Effector memory CD4-positive, alpha-beta T cell (primary cell): ENCODE data around the gene AMFR.
A peak's percentile ranks its signal among the peaks of the same experiment; 100 is the strongest.

Experiments used
- DNase-seq, 3 donors: peaks; one replicate each; pipeline ENCODE4 v3.0.0-alpha.2; 2020
- H3K27ac ChIP-seq: 2 replicates; pipeline ENCODE4 v1.7.0; 2013; ENCODE audit warnings: mild to moderate bottlenecking, low read length, moderate library complexity; ENCODE audit not compliant: insufficient read depth, poor library complexity, severe bottlenecking
- H3K27me3 ChIP-seq: replicated peaks from 2 replicates; pipeline ENCODE4 v1.7.0; 2013; ENCODE audit warnings: mild to moderate bottlenecking, low read length; ENCODE audit not compliant: insufficient read depth, control insufficient read depth, poor library complexity, severe bottlenecking
- H3K36me3 ChIP-seq: 2 replicates; pipeline ENCODE4 v1.7.0; 2013; ENCODE audit warnings: mild to moderate bottlenecking, low read length, moderate library complexity; ENCODE audit not compliant: control insufficient read depth, insufficient read depth
- H3K4me1 ChIP-seq: 2 replicates; pipeline ENCODE4 v1.7.0; 2013; ENCODE audit warnings: low read length, mild to moderate bottlenecking; ENCODE audit not compliant: control insufficient read depth, insufficient read depth, poor library complexity, severe bottlenecking
- H3K4me3 ChIP-seq: 2 replicates; pipeline ENCODE4 v1.7.0; 2013; ENCODE audit warnings: low read length, low read depth, mild to moderate bottlenecking; ENCODE audit not compliant: insufficient read depth, poor library complexity, severe bottlenecking
- H3K9me3 ChIP-seq: 2 replicates; pipeline ENCODE4 v1.7.0; 2013; ENCODE audit warnings: mild to moderate bottlenecking, low read length, moderate library complexity; ENCODE audit not compliant: control insufficient read depth

Gene AMFR

GRCh38 chr16:56357241-56357764 is 68.0 kb downstream of the AMFR start:
- H3K4me1 ChIP-seq, result no peaks in the 10 kb centered on the region
- H3K9me3 ChIP-seq, result no peaks in the 10 kb centered on the region
- peak overlapping the region; percentile 61 for H3K4me3 ChIP-seq
- no peaks in the 10 kb centered on the region for H3K27me3 ChIP-seq
- H3K27ac ChIP-seq, result no peak overlapping the region
- H3K36me3 ChIP-seq, result peaks cover 4% of the 10 kb centered on the region
- no peak for DNase-seq

- Histone ChIP-seq H3K27me3 (no peaks in the 10 kb centered on the region), H3K27ac (peak overlapping the region; percentile 31), H3K4me3 (peak overlapping the region; percentile 61), H3K9me3 (no peaks in the 10 kb centered on the region), H3K4me1 (no peaks in the 10 kb centered on the region), H3K36me3 (no peaks in the 10 kb centered on the region)
- DNase-seq, result peak; percentile 14 to 22 (median 19)
These were observed 68.8 kb downstream of the AMFR start for GRCh38 chr16:56356276-56357240.

- Histone ChIP-seq H3K4me1 (no peaks in the 10 kb centered on the region), H3K27me3 (no peaks in the 10 kb centered on the region), H3K36me3 (no peaks in the 10 kb centered on the region), H3K9me3 (no peaks in the 10 kb centered on the region), H3K27ac (no peak overlapping the region), H3K4me3 (no peak overlapping the region)
- DNase-seq, result no peak
These were observed 69.5 kb downstream of the AMFR start for GRCh38 chr16:56355786-56356275.

GRCh38 chr16:56355221-56355620 is 70.1 kb downstream of the AMFR start:
- Histone ChIP-seq H3K9me3 (no peaks in the 10 kb centered on the region), H3K27me3 (no peaks in the 10 kb centered on the region), H3K4me3 (no peak overlapping the region), H3K4me1 (no peaks in the 10 kb centered on the region), H3K27ac (no peak overlapping the region), H3K36me3 (no peaks in the 10 kb centered on the region)
- no peak for DNase-seq

- no peaks in the 10 kb centered on the region for H3K4me1 ChIP-seq
- H3K27me3 ChIP-seq, result no peaks in the 10 kb centered on the region
- H3K4me3 ChIP-seq, result no peak overlapping the region
- H3K27ac ChIP-seq, result no peak overlapping the region
- H3K36me3 ChIP-seq, result no peaks in the 10 kb centered on the region
- DNase-seq, result no peak
- no peaks in the 10 kb centered on the region for H3K9me3 ChIP-seq
These were observed 70.6 kb downstream of the AMFR start for GRCh38 chr16:56354746-56355145.

- Histone ChIP-seq H3K27ac (no peak overlapping the region), H3K4me3 (no peak overlapping the region), H3K27me3 (no peaks in the 10 kb centered on the region), H3K4me1 (no peaks in the 10 kb centered on the region), H3K9me3 (no peaks in the 10 kb centered on the region), H3K36me3 (no peaks in the 10 kb centered on the region)
- DNase-seq, result no peak
These were observed 71.3 kb downstream of the AMFR start for GRCh38 chr16:56354016-56354415.

GRCh38 chr16:56353054-56353921 is 72.1 kb downstream of the AMFR start:
- no peak overlapping the region for H3K4me3 ChIP-seq
- no peaks in the 10 kb centered on the region for H3K9me3 ChIP-seq
- no peak overlapping the region for H3K27ac ChIP-seq
- no peaks in the 10 kb centered on the region for H3K36me3 ChIP-seq
- H3K4me1 ChIP-seq, result no peaks in the 10 kb centered on the region
- H3K27me3 ChIP-seq, result no peaks in the 10 kb centered on the region
- DNase-seq, result no peak

- no peak for DNase-seq
- H3K27ac ChIP-seq, result no peak overlapping the region
- no peak overlapping the region for H3K4me3 ChIP-seq
- no peaks in the 10 kb centered on the region for H3K9me3 ChIP-seq
- no peaks in the 10 kb centered on the region for H3K4me1 ChIP-seq
- no peaks in the 10 kb centered on the region for H3K27me3 ChIP-seq
- H3K36me3 ChIP-seq, result no peaks in the 10 kb centered on the region
These were observed 72.8 kb downstream of the AMFR start for GRCh38 chr16:56352351-56353053.

GRCh38 chr16:56351481-56351880 is 73.9 kb downstream of the AMFR start:
- Histone ChIP-seq H3K27me3 (no peaks in the 10 kb centered on the region), H3K27ac (no peak overlapping the region), H3K4me1 (no peaks in the 10 kb centered on the region), H3K4me3 (no peak overlapping the region), H3K9me3 (no peaks in the 10 kb centered on the region), H3K36me3 (no peaks in the 10 kb centered on the region)
- DNase-seq, result no peak
